Endodermal cell (in vitro differentiated cells): ENCODE measurements around the gene PYCR2. TPM values are rescaled to one million over a fixed set of nuclear protein-coding genes. Genes with fewer than 3 reads are reported as not detected.

Experiments
- DNase-seq: peaks from one replicate; pipeline ENCODE4 v3.0.0-alpha.2; 2017
- H3K27ac ChIP-seq: 2 replicates; pipeline ENCODE4 v1.5.1; 2013; ENCODE audit warnings: mild to moderate bottlenecking, low read depth, low read length, moderate library complexity
- H3K27me3 ChIP-seq: 2 replicates; pipeline ENCODE4 v1.6.1; 2013; ENCODE audit warnings: mild to moderate bottlenecking, low read length, moderate library complexity; ENCODE audit not compliant: insufficient read depth, control insufficient read depth, poor library complexity, severe bottlenecking
- H3K36me3 ChIP-seq: 2 replicates; pipeline ENCODE4 v1.7.0; 2013; ENCODE audit warnings: mild to moderate bottlenecking, low read length, moderate library complexity; ENCODE audit not compliant: control insufficient read depth, insufficient read depth
- H3K4me1 ChIP-seq: one replicate; pipeline ENCODE4 v1.7.0; 2013; ENCODE audit warnings: low read length; ENCODE audit not compliant: control insufficient read depth, insufficient read depth
- H3K4me3 ChIP-seq: 2 replicates; pipeline ENCODE4 v1.5.1; 2013; ENCODE audit warnings: mild to moderate bottlenecking, low read length, moderate library complexity
- H3K9ac ChIP-seq: 2 replicates; pipeline ENCODE4 v1.6.1; 2013; ENCODE audit warnings: mild to moderate bottlenecking, low read length, moderate library complexity; ENCODE audit not compliant: poor library complexity, severe bottlenecking; ENCODE audit errors: extremely low read depth
- H3K9me3 ChIP-seq: 2 replicates; pipeline ENCODE4 v1.6.1; 2013; ENCODE audit warnings: mild to moderate bottlenecking, low read length, moderate library complexity; ENCODE audit not compliant: control insufficient read depth
- H3K27ac Mint-ChIP-seq: 2 replicates; pipeline ENCODE4 v1.8.0; 2020; ENCODE audit warnings: mixed read lengths
- H3K27me3 Mint-ChIP-seq: 2 replicates; pipeline ENCODE4 v1.8.0; 2021; ENCODE audit warnings: mild to moderate bottlenecking, mixed read lengths; ENCODE audit not compliant: insufficient read depth
- H3K36me3 Mint-ChIP-seq: 2 replicates; pipeline ENCODE4 v1.8.0; 2020; ENCODE audit warnings: low read depth, mixed read lengths
- H3K4me1 Mint-ChIP-seq: 2 replicates; pipeline ENCODE4 v1.8.0; 2020; ENCODE audit warnings: mixed read lengths
- H3K4me3 Mint-ChIP-seq: 2 replicates; pipeline ENCODE4 v1.8.0; 2020; ENCODE audit warnings: mild to moderate bottlenecking, moderate library complexity, mixed read lengths
- H3K9me3 Mint-ChIP-seq: 2 replicates; pipeline ENCODE4 v1.8.0; 2020; ENCODE audit warnings: mild to moderate bottlenecking, mixed read lengths
- CTCF ChIP-seq: fragments of 200-600 bp; sonication (generic); conservative IDR thresholded peaks from 2 replicates; pipeline ENCODE4 v1.5.0; 2021; ENCODE audit warnings: antibody characterized with exemption, mild to moderate bottlenecking
- WGBS, 2 experiments: methylation state at CpG; one replicate each; pipeline versions ENCODE4 v1.1.5 to v1.1.7; 2013; ENCODE audit warnings: missing lambda C conversion rate in 2 of 2, mixed read lengths in 1 of 2; ENCODE audit not compliant: insufficient coverage in 1 of 2, insufficient read length in 1 of 2; 5-methylcytosine and 5-hydroxymethylcytosine counted together
- total RNA-seq, 2 donors: library from RNA; stranded (reverse); fragmentation: NEBNext Ultra II Directional in 1 of 2; extraction: Animal tissue kit (Norgen Biotek cat#: 25700) in 1 of 2; gene quantifications; 2 replicates in 1 of 2; 3 replicates in 1 of 2; pipeline ENCODE4 v1.2.1, GENCODE V29; 2021

The PYCR2 gene
- total RNA-seq, 2 donors from 2014 or later: 94.5 to 101 TPM

- Histone ChIP-seq H3K36me3 (peaks cover 41% of the 10 kb centered on the region), H3K27me3 (no peaks in the 10 kb centered on the region), H3K27ac (no peak overlapping the region), H3K9me3 (no peaks in the 10 kb centered on the region), H3K4me1 (peaks cover 21% of the 10 kb centered on the region), H3K9ac (peak overlapping the region; percentile 94), H3K4me3 (peak overlapping the region; percentile 90)
- Mint-ChIP-seq H3K4me1 (peaks cover 48% of the 10 kb centered on the region), H3K4me3 (peak overlapping the region; percentile 87), H3K36me3 (peaks cover 19% of the 10 kb centered on the region), H3K27me3 (no peaks in the 10 kb centered on the region), H3K27ac (peak overlapping the region; percentile 94), H3K9me3 (no peaks in the 10 kb centered on the region)
- DNase-seq: no peak
- 79 to 82% methylated on average over 4 to 11 of the region's 11 CpGs for WGBS, 2 experiments
- no peak for TF ChIP-seq CTCF
Measured at GRCh38 chr1:225883616-225884265, 40.3 kb downstream of the PYCR2 start.

- H3K4me3 Mint-ChIP-seq: peak overlapping the region; percentile 87
- H3K27ac ChIP-seq: no peak overlapping the region
- no peaks in the 10 kb centered on the region for H3K9me3 ChIP-seq
- H3K27ac Mint-ChIP-seq: peak overlapping the region; percentile 98
- H3K27me3 Mint-ChIP-seq: no peaks in the 10 kb centered on the region
- H3K9ac ChIP-seq: peak overlapping the region; percentile 94
- H3K4me3 ChIP-seq: peak overlapping the region; percentile 90
- H3K27me3 ChIP-seq: no peaks in the 10 kb centered on the region
- peaks cover 21% of the 10 kb centered on the region for H3K4me1 ChIP-seq
- no peaks in the 10 kb centered on the region for H3K9me3 Mint-ChIP-seq
- no peak for TF ChIP-seq CTCF
- 9 to 14% methylated on average over 26 to 63 of the region's 63 CpGs for whole genome bisulfite sequencing, 2 experiments
- peaks cover 47% of the 10 kb centered on the region for H3K4me1 Mint-ChIP-seq
- peaks cover 13% of the 10 kb centered on the region for H3K36me3 Mint-ChIP-seq
- H3K36me3 ChIP-seq: peaks cover 35% of the 10 kb centered on the region
- DNase-seq: peak; percentile 85
Measured at GRCh38 chr1:225882694-225883615, 41.1 kb downstream of the PYCR2 start.

- peaks cover 17% of the 10 kb centered on the region for H3K36me3 Mint-ChIP-seq
- peak; percentile 51 for TF ChIP-seq CTCF
- Histone ChIP-seq H3K9me3 (no peaks in the 10 kb centered on the region), H3K9ac (peak within 1 kb of the TSS; percentile 94), H3K4me1 (peaks cover 26% of the 10 kb centered on the region), H3K27me3 (no peaks in the 10 kb centered on the region), H3K27ac (no peak within 1 kb of the TSS), H3K4me3 (peak within 1 kb of the TSS; percentile 90), H3K36me3 (peaks cover 37% of the 10 kb centered on the region)
- peak; percentile 98 for DNase-seq
- peaks cover 54% of the 10 kb centered on the region for H3K4me1 Mint-ChIP-seq
- H3K27ac Mint-ChIP-seq: peak within 1 kb of the TSS; percentile 98
- 0 to 1% methylated on average over 17 to 64 of the region's 64 CpGs for WGBS, 2 experiments
- no peaks in the 10 kb centered on the region for H3K27me3 Mint-ChIP-seq
- no peaks in the 10 kb centered on the region for H3K9me3 Mint-ChIP-seq
- H3K4me3 Mint-ChIP-seq: peak within 1 kb of the TSS; percentile 87
Measured at GRCh38 chr1:225881959-225882693, 41.9 kb downstream of the PYCR2 start, which contains the start of gene TMEM63A. TSS of gene TMEM63A (minus strand) at chr1:225882380. CDS start at chr1:225877580, 4,800 bp downstream.
